Activated gamma-delta T cell treated with Interleukin-2 at 50 U/mL for 16 hours (primary cell): ENCODE results near the gene PET100.
"Not testable (repeated sequence)": the region's sequence is repeated elsewhere in the genome, so short reads cannot be mapped to it uniquely, and the experiment has no call there.

ENCODE experiments used
- DNase-seq: peaks from one replicate; pipeline ENCODE4 v3.0.0-alpha.2; 2020

Gene PET100

GRCh38 chr19:7635670-7636069 is 6.1 kb downstream of the PET100 start:
- DNase-seq = no peak

- DNase-seq = no peak
Observed at GRCh38 chr19:7636317-7636690, 6.7 kb downstream of the PET100 start.

GRCh38 chr19:7636691-7637373 is 7.2 kb downstream of the PET100 start, which contains the start of gene STXBP2:
Gene STXBP2, plus strand, starts transcription at chr19:7637110. Its CDS starts 40 bp downstream, at chr19:7637150.
- peak; percentile 93 for DNase-seq

- DNase-seq = no peak
Observed at GRCh38 chr19:7637374-7638256, 8.0 kb downstream of the PET100 start.

- no peak for DNase-seq
Observed at GRCh38 chr19:7638802-7639465, 9.3 kb downstream of the PET100 start.

- no peak for DNase-seq
Observed at GRCh38 chr19:7639863-7640348, 10.3 kb downstream of the PET100 start.

- DNase-seq = no peak
Observed at GRCh38 chr19:7640803-7641202, 11.2 kb downstream of the PET100 start.

- no peak for DNase-seq
Observed at GRCh38 chr19:7641290-7642276, 12.0 kb downstream of the PET100 start.

GRCh38 chr19:7642295-7643030 is 12.9 kb downstream of the PET100 start:
- no peak for DNase-seq

- no peak for DNase-seq
Observed at GRCh38 chr19:7643031-7643415, 13.4 kb downstream of the PET100 start.

GRCh38 chr19:7643629-7644549 is 14.3 kb downstream of the PET100 start:
- not testable (repeated sequence) for DNase-seq

- DNase-seq = no peak
Observed at GRCh38 chr19:7644550-7644877, 14.9 kb downstream of the PET100 start.

GRCh38 chr19:7645163-7645562 is 15.6 kb downstream of the PET100 start:
- no peak for DNase-seq

GRCh38 chr19:7645656-7646425 is 16.2 kb downstream of the PET100 start:
- no peak for DNase-seq

GRCh38 chr19:7646426-7646700 is 16.8 kb downstream of the PET100 start:
- no peak for DNase-seq

GRCh38 chr19:7647156-7647555 is 17.6 kb downstream of the PET100 start:
- no peak for DNase-seq

- no peak for DNase-seq
Observed at GRCh38 chr19:7648265-7649014, 18.8 kb downstream of the PET100 start.

GRCh38 chr19:7650148-7650547 is 20.6 kb downstream of the PET100 start:
- no peak for DNase-seq

GRCh38 chr19:7652061-7652641 is 22.6 kb downstream of the PET100 start:
- DNase-seq = peak; percentile 89
